ENCODE data around the gene EEFSEC.

DNA sequence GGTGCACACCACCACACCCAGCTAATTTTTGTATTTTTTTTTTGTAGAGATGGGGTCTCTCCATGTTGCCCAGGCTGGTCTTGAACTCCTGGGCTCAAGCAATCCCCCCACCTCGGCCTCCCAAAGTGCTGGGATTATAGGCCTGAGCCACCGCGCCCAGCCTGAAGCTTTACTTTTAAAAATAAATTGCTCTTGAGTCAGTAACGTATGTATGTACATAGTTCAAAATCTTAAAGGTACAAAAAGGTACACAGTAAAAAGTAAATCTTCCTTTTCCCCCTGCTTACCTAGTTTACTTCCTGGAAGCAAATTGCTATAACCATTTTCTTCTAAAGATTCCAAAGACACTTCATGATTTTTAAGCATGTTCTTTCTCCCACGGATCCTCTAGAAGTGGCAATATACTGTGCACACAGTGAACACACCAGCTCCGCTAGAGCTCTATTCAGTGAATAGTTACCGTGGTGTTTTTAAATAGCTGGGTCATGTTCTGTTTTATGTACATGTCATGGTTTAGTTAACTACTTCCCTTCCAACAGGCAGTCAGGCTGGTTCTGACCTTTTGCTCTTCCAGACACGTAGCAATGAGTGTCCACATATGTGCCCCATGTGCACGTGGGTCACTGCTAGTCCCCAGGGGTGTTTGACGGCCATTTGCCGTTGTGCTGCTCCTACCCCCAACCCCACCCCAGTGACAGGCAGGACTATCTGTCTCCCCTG, 82.1 kb downstream of the EEFSEC start:
- TF ChIP-seq, protein P1, sequence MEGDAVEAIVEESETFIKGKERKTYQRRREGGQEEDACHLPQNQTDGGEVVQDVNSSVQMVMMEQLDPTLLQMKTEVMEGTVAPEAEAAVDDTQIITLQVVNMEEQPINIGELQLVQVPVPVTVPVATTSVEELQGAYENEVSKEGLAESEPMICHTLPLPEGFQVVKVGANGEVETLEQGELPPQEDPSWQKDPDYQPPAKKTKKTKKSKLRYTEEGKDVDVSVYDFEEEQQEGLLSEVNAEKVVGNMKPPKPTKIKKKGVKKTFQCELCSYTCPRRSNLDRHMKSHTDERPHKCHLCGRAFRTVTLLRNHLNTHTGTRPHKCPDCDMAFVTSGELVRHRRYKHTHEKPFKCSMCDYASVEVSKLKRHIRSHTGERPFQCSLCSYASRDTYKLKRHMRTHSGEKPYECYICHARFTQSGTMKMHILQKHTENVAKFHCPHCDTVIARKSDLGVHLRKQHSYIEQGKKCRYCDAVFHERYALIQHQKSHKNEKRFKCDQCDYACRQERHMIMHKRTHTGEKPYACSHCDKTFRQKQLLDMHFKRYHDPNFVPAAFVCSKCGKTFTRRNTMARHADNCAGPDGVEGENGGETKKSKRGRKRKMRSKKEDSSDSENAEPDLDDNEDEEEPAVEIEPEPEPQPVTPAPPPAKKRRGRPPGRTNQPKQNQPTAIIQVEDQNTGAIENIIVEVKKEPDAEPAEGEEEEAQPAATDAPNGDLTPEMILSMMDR (conservative IDR thresholded peaks at IDR 0.05; ENCODE audit: low read depth, low read length) = no peak
- TF ChIP-seq SMC3 (IDR thresholded peaks at IDR 0.05; ENCODE audit: low read depth, low read length) = no peak
- TF ChIP-seq BHLHE40 (IDR thresholded peaks at IDR 0.05; ENCODE audit: low read depth, low read length) = no peak
- TF ChIP-seq POLR2A (IDR thresholded peaks at IDR 0.05; ENCODE audit: low read depth, low read length) = no peak
- TF ChIP-seq, protein P2, sequence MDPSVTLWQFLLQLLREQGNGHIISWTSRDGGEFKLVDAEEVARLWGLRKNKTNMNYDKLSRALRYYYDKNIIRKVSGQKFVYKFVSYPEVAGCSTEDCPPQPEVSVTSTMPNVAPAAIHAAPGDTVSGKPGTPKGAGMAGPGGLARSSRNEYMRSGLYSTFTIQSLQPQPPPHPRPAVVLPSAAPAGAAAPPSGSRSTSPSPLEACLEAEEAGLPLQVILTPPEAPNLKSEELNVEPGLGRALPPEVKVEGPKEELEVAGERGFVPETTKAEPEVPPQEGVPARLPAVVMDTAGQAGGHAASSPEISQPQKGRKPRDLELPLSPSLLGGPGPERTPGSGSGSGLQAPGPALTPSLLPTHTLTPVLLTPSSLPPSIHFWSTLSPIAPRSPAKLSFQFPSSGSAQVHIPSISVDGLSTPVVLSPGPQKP (IDR thresholded peaks at IDR 0.05; ENCODE audit: borderline replicate concordance, low read depth, low read length) = no peak
